ENCODE results near the gene ZGPAT.
"Not testable (repeated sequence)": the region's sequence is repeated elsewhere in the genome, so short reads cannot be mapped to it uniquely, and the experiment has no call there.

ZGPAT gene

DNA sequence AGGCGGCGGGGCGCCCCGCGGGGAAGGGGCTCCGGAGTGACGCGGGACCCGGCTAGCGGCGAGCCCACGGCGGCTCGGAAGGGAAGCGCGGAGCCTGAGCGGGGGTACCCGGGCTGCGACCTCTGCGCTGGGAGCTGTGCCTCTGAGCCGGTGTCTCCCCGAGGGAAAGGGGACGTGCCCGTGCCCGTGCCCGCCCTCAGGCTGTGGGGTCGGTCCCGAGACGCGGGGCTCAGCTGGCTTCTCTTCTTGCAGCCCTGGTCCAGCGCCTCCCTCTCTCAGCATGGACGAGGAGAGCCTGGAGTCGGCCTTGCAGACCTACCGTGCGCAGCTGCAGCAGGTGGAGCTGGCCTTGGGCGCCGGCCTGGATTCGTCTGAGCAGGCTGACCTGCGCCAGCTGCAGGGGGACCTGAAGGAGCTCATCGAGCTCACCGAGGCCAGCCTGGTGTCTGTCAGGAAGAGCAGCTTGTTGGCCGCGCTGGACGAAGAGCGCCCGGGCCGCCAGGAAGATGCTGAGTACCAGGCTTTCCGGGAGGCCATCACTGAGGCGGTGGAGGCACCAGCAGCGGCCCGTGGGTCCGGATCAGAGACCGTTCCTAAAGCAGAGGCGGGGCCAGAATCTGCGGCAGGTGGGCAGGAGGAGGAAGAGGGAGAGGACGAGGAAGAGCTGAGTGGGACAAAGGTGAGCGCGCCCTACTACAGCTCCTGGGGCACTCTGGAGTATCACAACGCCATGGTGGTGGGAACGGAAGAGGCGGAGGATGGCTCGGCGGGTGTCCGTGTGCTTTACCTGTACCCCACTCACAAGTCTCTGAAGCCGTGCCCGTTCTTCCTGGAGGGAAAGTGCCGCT lies 686 bp downstream of the ZGPAT start:
- Histone ChIP-seq H3K9me3 (replicated peaks in 1 of 11) (peaks cover 9 to 24% (median 16%) of the 10 kb centered on the region in 11 experiments; a peak in 21 of 22 replicates), H3K4me3 (peak overlapping the region; percentile 79 to 99 (median 95)), H4K20me1 (peaks cover 14 to 88% (median 66%) of the 10 kb centered on the region in 11 experiments; a peak in 21 of 22 replicates), H3K27ac (peak overlapping the region; percentile 81 to 93 (median 91)), H3K9ac (peak overlapping the region; percentile 83 to 97 (median 94)), H3K27me3 (no peaks in the 10 kb centered on the region), H3K36me3 (peaks cover 76 to 84% (median 79%) of the 10 kb centered on the region in 11 experiments), H3K4me2 (peak overlapping the region; percentile 91 to 99 (median 98)), H3K4me1 (peaks cover 25 to 47% (median 38%) of the 10 kb centered on the region in 10 experiments)
- no peak for TF ChIP-seq Cebpa-rat (IDR thresholded peaks at IDR 0.05)

DNA sequence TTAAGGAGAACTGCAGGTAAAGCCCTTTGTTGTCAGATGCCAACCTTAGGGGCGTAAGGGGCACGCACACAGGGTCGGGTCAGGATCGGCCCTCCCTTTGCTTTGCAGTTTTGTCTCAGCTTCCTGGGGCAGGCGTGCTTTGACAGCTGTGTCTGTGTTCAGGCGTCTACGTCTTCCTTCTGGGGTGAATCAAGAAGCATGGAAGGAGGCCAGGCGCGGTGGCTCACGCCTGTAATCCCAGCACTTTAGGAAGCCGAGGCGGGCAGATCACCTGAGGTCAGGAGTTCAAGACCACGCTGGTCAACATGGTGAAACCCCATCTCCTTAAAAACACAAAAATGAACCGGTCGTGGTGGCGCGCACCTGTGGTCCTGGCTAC lies 1.3 kb downstream of the ZGPAT start:
- H3K27ac ChIP-seq = peak overlapping the region in 5 of 11 experiments; percentile 90 to 93 (median 91); a peak in 8 of 22 replicates
- peaks cover 76 to 84% (median 80%) of the 10 kb centered on the region in 11 experiments for H3K36me3 ChIP-seq
- peak overlapping the region; percentile 79 to 99 (median 95) for H3K4me3 ChIP-seq
- H3K4me2 ChIP-seq = peak overlapping the region; percentile 91 to 99 (median 98)
- H3K27me3 ChIP-seq = no peaks in the 10 kb centered on the region
- peaks cover 16 to 88% (median 59%) of the 10 kb centered on the region in 11 experiments; a peak in 21 of 22 replicates for H4K20me1 ChIP-seq
- H3K9ac ChIP-seq = peak overlapping the region; percentile 83 to 97 (median 94)
- peaks cover 12 to 30% (median 21%) of the 10 kb centered on the region in 11 experiments for H3K9me3 ChIP-seq (replicated peaks in 1 of 11)
- TF ChIP-seq Cebpa-rat (IDR thresholded peaks at IDR 0.05) = no peak
- H3K4me1 ChIP-seq = peaks cover 25 to 47% (median 38%) of the 10 kb centered on the region in 10 experiments

DNA sequence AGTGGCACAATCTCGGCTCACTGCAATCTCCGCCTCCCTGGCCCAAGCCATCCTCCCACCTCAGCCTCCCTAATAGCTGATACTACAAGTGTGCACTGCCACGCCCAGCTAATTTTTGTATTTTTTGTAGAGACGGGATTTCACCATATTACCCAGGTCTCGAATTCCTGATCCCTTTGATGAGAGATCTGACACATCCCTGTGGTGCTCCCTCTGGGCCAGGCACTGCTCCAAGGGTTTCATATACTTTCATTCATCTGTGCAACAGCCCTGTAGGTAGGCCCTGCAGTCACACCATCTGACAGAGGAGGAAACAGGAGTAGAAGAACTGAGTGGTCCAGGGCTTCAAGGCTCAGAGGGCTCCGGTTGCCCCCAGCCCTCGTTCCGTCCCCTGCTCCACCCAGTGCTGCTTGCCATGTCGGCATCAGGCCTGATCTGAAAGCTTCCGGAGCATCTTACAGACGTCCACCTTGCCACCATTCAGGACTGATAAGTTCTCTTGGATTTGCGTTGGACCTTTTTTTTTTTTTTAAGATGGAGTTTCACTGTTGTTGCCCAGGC lies 3.3 kb downstream of the ZGPAT start:
- Histone ChIP-seq H3K4me1 (peaks cover 21 to 39% (median 33%) of the 10 kb centered on the region in 10 experiments), H3K9me3 (replicated peaks in 1 of 11) (peaks cover 26 to 50% (median 35%) of the 10 kb centered on the region in 11 experiments), H3K27ac (no peak overlapping the region), H3K4me3 (no peak overlapping the region), H4K20me1 (peaks cover 23 to 87% (median 44%) of the 10 kb centered on the region in 11 experiments; a peak in 20 of 22 replicates), H3K9ac (0 out of 22 replicates have a peak overlapping the region, but pooled peaks of 1 of the 11 experiments have one; percentile 35), H3K36me3 (peaks cover 75 to 83% (median 79%) of the 10 kb centered on the region in 11 experiments), H3K4me2 (peak overlapping the region in 2 of 11 experiments; percentile 16 to 18; a peak in 1 of 22 replicates), H3K27me3 (no peaks in the 10 kb centered on the region)
- no peak for TF ChIP-seq Cebpa-rat (IDR thresholded peaks at IDR 0.05)

GRCh38 chr20:63712191-63712590 lies 4.4 kb downstream of the ZGPAT start:
- Histone ChIP-seq H3K27me3 (no peaks in the 10 kb centered on the region), H3K36me3 (peaks cover 78 to 87% (median 85%) of the 10 kb centered on the region in 11 experiments), H3K9ac (no peak overlapping the region), H3K4me1 (peaks cover 13 to 31% (median 26%) of the 10 kb centered on the region in 10 experiments), H3K27ac (no peak overlapping the region), H3K9me3 (replicated peaks in 1 of 11) (peaks cover 26 to 52% (median 35%) of the 10 kb centered on the region in 11 experiments), H4K20me1 (peaks cover 15 to 89% (median 44%) of the 10 kb centered on the region in 11 experiments; a peak in 19 of 22 replicates), H3K4me2 (no peak overlapping the region), H3K4me3 (no peak overlapping the region)
- no peak for TF ChIP-seq Cebpa-rat (IDR thresholded peaks at IDR 0.05)

DNA sequence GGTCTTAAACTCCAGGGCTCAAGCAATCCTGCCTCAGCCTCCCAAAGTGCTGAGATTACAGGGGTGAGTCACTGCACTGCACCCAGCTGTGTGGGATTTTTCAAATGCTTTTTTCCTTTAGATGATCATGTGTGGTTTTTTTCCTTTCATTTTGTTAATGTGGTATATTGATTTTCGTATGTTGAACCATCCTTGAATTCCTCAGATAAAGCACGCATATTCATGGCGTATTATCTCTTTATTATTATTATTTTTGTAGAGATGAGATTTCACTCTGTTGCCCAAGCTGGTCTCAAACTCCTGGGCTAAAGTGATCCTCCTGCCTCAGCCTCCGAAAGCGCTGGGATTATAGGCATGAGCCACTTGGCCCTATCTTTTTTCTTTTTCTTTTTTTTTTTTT lies 7.0 kb downstream of the ZGPAT start:
- no peak overlapping the region for H3K4me2 ChIP-seq
- no peak overlapping the region for H3K27ac ChIP-seq
- peaks cover 94 to 100% (median 100%) of the 10 kb centered on the region in 11 experiments for H3K36me3 ChIP-seq
- 0 out of 20 replicates have a peak overlapping the region, but pooled peaks of 2 of the 10 experiments have one; percentile 1 to 13 for H3K4me3 ChIP-seq
- H3K4me1 ChIP-seq = peaks cover 0 to 16% (median 11%) of the 10 kb centered on the region in 10 experiments; a peak in 11 of 20 replicates
- H3K27me3 ChIP-seq = no peaks in the 10 kb centered on the region
- no peak for TF ChIP-seq Cebpa-rat (IDR thresholded peaks at IDR 0.05)
- peaks cover 4 to 95% (median 36%) of the 10 kb centered on the region in 11 experiments; a peak in 15 of 22 replicates for H4K20me1 ChIP-seq
- peaks cover 38 to 76% (median 56%) of the 10 kb centered on the region in 11 experiments for H3K9me3 ChIP-seq (replicated peaks in 1 of 11)
- no peak overlapping the region for H3K9ac ChIP-seq

- Histone ChIP-seq H3K36me3 (peaks cover 91 to 99% (median 94%) of the 10 kb centered on the region in 11 experiments), H3K9me3 (replicated peaks in 1 of 11) (peaks cover 34 to 54% (median 45%) of the 10 kb centered on the region in 11 experiments)
- no peak for TF ChIP-seq Cebpa-rat (IDR thresholded peaks at IDR 0.05)
Measured at GRCh38 chr20:63718996-63719395, 11.2 kb downstream of the ZGPAT start.

DNA sequence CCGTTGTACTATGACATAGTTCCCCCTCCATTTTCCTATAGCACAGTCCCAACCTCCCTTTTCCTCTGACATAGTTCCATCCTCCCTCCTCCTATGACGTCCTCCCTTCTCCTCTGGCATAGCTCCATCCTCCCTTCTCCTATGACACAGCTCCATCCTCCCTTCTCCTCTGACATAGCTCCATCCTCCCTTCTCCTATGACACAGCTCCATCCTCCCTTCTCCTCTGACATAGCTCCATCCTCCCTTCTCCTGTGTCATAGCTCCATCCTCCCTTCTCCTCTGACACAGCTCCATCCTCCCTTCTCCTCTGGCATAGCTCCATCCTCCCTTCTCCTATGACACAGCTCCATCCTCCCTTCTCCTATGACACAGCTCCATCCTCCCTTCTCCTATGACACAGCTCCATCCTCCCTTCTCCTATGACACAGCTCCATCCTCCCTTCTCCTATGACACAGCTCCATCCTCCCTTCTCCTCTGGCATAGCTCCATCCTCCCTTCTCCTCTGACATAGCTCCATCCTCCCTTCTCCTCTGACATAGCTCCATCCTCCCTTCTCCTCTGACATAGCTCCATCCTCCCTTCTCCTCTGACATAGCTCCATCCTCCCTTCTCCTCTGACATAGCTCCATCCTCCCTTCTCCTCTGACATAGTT lies 15.3 kb downstream of the ZGPAT start:
- Histone ChIP-seq H4K20me1 (peaks cover 0 to 60% (median 31%) of the 10 kb centered on the region in 11 experiments; a peak in 16 of 22 replicates), H3K4me1 (peaks cover 11 to 26% (median 15%) of the 10 kb centered on the region in 10 experiments), H3K36me3 (peaks cover 88 to 94% (median 90%) of the 10 kb centered on the region in 11 experiments), H3K9me3 (replicated peaks in 1 of 11) (peaks cover 43 to 59% (median 52%) of the 10 kb centered on the region in 11 experiments)
- not testable (repeated sequence) for H3K27me3 ChIP-seq, H3K4me3 ChIP-seq, H3K4me2 ChIP-seq, H3K27ac ChIP-seq, H3K9ac ChIP-seq

More at GRCh38 chr20:63718996-63719395, 11.2 kb downstream of the ZGPAT start:
- peaks cover 0 to 86% (median 53%) of the 10 kb centered on the region in 11 experiments; a peak in 16 of 22 replicates for H4K20me1 ChIP-seq
- H3K4me3 ChIP-seq = no peak overlapping the region
- no peaks in the 10 kb centered on the region for H3K27me3 ChIP-seq
- H3K27ac ChIP-seq = no peak overlapping the region
- no peak overlapping the region for H3K4me2 ChIP-seq
- no peak overlapping the region for H3K9ac ChIP-seq
- peaks cover 0 to 11% (median 0%) of the 10 kb centered on the region in 10 experiments; a peak in 4 of 20 replicates for H3K4me1 ChIP-seq

DNA sequence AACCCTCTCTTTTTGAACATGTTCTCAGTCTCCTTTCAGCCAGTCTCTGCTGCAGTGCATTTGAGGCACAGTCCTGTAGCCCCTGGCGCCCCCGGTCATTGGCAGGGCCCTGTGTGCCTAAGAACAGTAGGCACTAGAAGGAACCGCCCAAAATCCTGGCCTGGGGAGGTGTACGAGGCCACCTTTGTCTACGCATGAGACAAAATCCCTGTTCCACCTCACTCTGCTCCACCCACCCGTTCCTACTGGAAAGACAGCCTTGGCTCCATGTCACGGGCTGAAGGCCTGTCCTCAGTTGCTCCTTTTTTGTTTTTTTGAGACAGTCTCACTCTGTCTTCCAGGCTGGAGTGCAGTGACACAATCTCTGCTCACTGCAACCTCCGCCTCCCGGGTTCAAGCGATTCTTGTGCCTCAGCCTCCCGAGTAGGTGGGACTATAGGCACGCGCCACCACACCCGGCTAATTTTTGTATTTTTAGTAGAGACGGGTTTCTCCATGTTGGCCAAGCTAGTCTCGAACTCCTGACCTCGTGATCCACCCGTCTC lies 22.4 kb downstream of the ZGPAT start:
- Histone ChIP-seq H3K9me3 (replicated peaks in 1 of 11) (peaks cover 8 to 25% (median 20%) of the 10 kb centered on the region in 11 experiments), H3K9ac (peak overlapping the region in 8 of 11 experiments; percentile 46 to 81 (median 68); a peak in 12 of 22 replicates), H3K36me3 (peaks cover 47 to 65% (median 60%) of the 10 kb centered on the region in 11 experiments), H3K27ac (peak overlapping the region in 9 of 11 experiments; percentile 23 to 96 (median 86); a peak in 18 of 22 replicates), H4K20me1 (peaks cover 6 to 88% (median 40%) of the 10 kb centered on the region in 11 experiments; a peak in 20 of 22 replicates), H3K4me3 (peak overlapping the region in 1 of 10 experiments; percentile 7; a peak in 1 of 20 replicates), H3K4me2 (peak overlapping the region; percentile 63 to 90 (median 79)), H3K4me1 (peaks cover 49 to 85% (median 82%) of the 10 kb centered on the region in 10 experiments)
- H3K27me3 ChIP-seq = not testable (repeated sequence)
